HepG2 (cell line): ENCODE measurements around the gene DSTN. TPM values are rescaled to one million over a fixed set of nuclear protein-coding genes. Genes with fewer than 3 reads are reported as not detected.

Source experiments
- ATAC-seq: fragments of 200-7000 bp; cut with Tn5 transposase; 3 replicates; pipeline ENCODE4 v1.9.1; 2020; ENCODE audit warnings: mild to moderate bottlenecking, moderate library complexity
- BruUV-seq: library from RNA; stranded (reverse); fragments of 400-500 nt; replicated peaks from 2 replicates; lab custom pipeline; 2021; lab: Mats Ljungman, UMichigan
- CTCF ChIA-PET: fragments of 300-600 bp; formaldehyde crosslinking; extraction: SDS; loops from one replicate; lab custom pipeline; 2021; ENCODE audit warnings: low total read pairs, inconsistent platforms, low intra/inter-chr PET ratio; lab: Yijun Ruan, JAX
- POLR2A ChIA-PET: fragments of 350-600 bp; sonication (Branson Sonifier 250); formaldehyde crosslinking; loops from one replicate; lab custom pipeline; 2020; ENCODE audit warnings: antibody characterized with exemption, inconsistent platforms; lab: Yijun Ruan, JAX
- DNase-seq: peaks from one replicate; pipeline ENCODE4 v3.0.0-alpha.2; 2015; ENCODE audit warnings: low spot score
- FAIRE-seq: peaks from 3 replicates; lab custom pipeline; 2011; peaks lifted over from hg19 to GRCh38; lab: Jason Lieb, UNC
- H2AFZ ChIP-seq: one replicate; pipeline ENCODE4 v1.6.1; 2011; ENCODE audit warnings: low read length, inconsistent platforms
- H3K27ac ChIP-seq: fragments of 300-600 bp; 3 replicates; pipeline ENCODE4 v1.8.0; 2011; ENCODE audit warnings: mixed run types, mild to moderate bottlenecking, mixed read lengths, low read length, inconsistent platforms; ENCODE audit not compliant: insufficient read depth; ENCODE audit errors: extremely low read length
- H3K27me3 ChIP-seq, 2 experiments: fragments of 200-600 bp in 1 of 2; 2 replicates in 1 of 2; 3 replicates in 1 of 2; pipeline versions ENCODE4 v1.6.0 to v1.8.0; 2011; ENCODE audit warnings: low read length in 2 of 2, mild to moderate bottlenecking in 2 of 2, moderate library complexity in 2 of 2, inconsistent platforms in 1 of 2; ENCODE audit not compliant: insufficient read depth in 2 of 2, control insufficient read depth in 1 of 2
- H3K36me3 ChIP-seq, 2 experiments: fragments of 200-600 bp in 1 of 2; replicated peaks in 1 of 2; 2 replicates in 1 of 2; 3 replicates in 1 of 2; pipeline versions ENCODE4 v1.5.1 to v1.8.0; 2011; ENCODE audit warnings: low read length in 2 of 2, inconsistent platforms in 1 of 2; ENCODE audit not compliant: insufficient read depth in 2 of 2, control insufficient read depth in 1 of 2
- H3K4me1 ChIP-seq: 2 replicates; pipeline ENCODE4 v1.5.1; 2012; ENCODE audit warnings: low read length, inconsistent platforms; ENCODE audit not compliant: insufficient read depth
- H3K4me2 ChIP-seq: 2 replicates; pipeline ENCODE4 v1.6.0; 2011; ENCODE audit warnings: low read depth, low read length, inconsistent platforms
- H3K4me3 ChIP-seq, 3 experiments: fragments of 200-600 bp in 1 of 3; sonication (generic), shearing (Covaris generic) in 1 of 3; replicated peaks in 1 of 3; 2 replicates each; pipeline ENCODE4 v1.5.1; 2011 to 2016; ENCODE audit warnings: low read length in 3 of 3, inconsistent platforms in 2 of 3, low read depth in 2 of 3, mild to moderate bottlenecking in 2 of 3, control low read depth in 1 of 3, mixed read lengths in 1 of 3; ENCODE audit not compliant: insufficient read depth in 1 of 3
- H3K79me2 ChIP-seq: one replicate; pipeline ENCODE4 v1.6.1; 2011; ENCODE audit warnings: low read length, inconsistent platforms; ENCODE audit not compliant: insufficient read depth
- H3K9ac ChIP-seq: 2 replicates; pipeline ENCODE4 v1.6.0; 2011; ENCODE audit warnings: mild to moderate bottlenecking, low read depth, low read length, inconsistent platforms; ENCODE audit not compliant: insufficient read depth
- H3K9me3 ChIP-seq: 2 replicates; pipeline ENCODE4 v1.5.1; 2012; ENCODE audit warnings: mild to moderate bottlenecking, low read length
- H4K20me1 ChIP-seq: 2 replicates; pipeline ENCODE4 v1.6.0; 2011; ENCODE audit warnings: inconsistent platforms, mild to moderate bottlenecking, low read length, moderate library complexity; ENCODE audit not compliant: insufficient read depth
- CREB1 ChIP-seq, 2 experiments: fragments of 450-650 bp in 1 of 2; IDR thresholded peaks; 2 replicates each; pipeline ENCODE4 v1.6.1; 2016 to 2017; ENCODE audit warnings: control low read depth in 1 of 2, mild to moderate bottlenecking in 1 of 2, missing compliant biosample characterization in 1 of 2, missing genetic modification characterization in 1 of 2
- FOSL2 ChIP-seq: sonication (generic); formaldehyde crosslinking; IDR thresholded peaks from 2 replicates; pipeline ENCODE4 v1.4.0; 2020; ENCODE audit warnings: missing genetic modification reagents
- FOXJ3 ChIP-seq: sonication (generic); formaldehyde crosslinking; IDR thresholded peaks from 2 replicates; pipeline ENCODE4 v1.4.0; 2020; ENCODE audit warnings: missing genetic modification reagents, mild to moderate bottlenecking, borderline replicate concordance
- HIC2 ChIP-seq: sonication (generic); formaldehyde crosslinking; IDR thresholded peaks from 2 replicates; pipeline ENCODE4 v1.9.0; 2022; ENCODE audit warnings: low read depth, missing genetic modification reagents
- KIAA2018 ChIP-seq: sonication (generic); formaldehyde crosslinking; IDR thresholded peaks from 2 replicates; pipeline ENCODE4 v1.5.0; 2020; ENCODE audit warnings: mild to moderate bottlenecking, missing genetic modification reagents, borderline replicate concordance
- MNT ChIP-seq: fragments of 450-650 bp; IDR thresholded peaks from 2 replicates; pipeline ENCODE4 v1.6.1; 2016
- PHF20 ChIP-seq: sonication (generic); formaldehyde crosslinking; IDR thresholded peaks from 2 replicates; pipeline ENCODE4 v1.5.0; 2020; ENCODE audit warnings: mild to moderate bottlenecking, missing genetic modification reagents
- ZBTB21 ChIP-seq: sonication (generic); formaldehyde crosslinking; IDR thresholded peaks from 2 replicates; pipeline ENCODE4 v1.4.0; 2020; ENCODE audit warnings: missing genetic modification reagents
- ZNF18 ChIP-seq: sonication (generic); formaldehyde crosslinking; IDR thresholded peaks from 2 replicates; pipeline ENCODE4 v1.8.0; 2022; ENCODE audit warnings: mild to moderate bottlenecking, missing genetic modification reagents; ENCODE audit not compliant: insufficient replicate concordance
- WGBS: methylation state at CpG from one replicate; pipeline ENCODE4 v1.1.6; 2017; ENCODE audit warnings: low lambda C conversion rate; 5-methylcytosine and 5-hydroxymethylcytosine counted together
- in situ Hi-C: cut with HindIII; loops from 2 replicates; pipeline ENCODE4 v1.10.0; 2017; ENCODE audit warnings: low pct_unique_long_range_greater_than_20kb; ENCODE audit not compliant: extremely low pct_ligation_motif_present
- intact Hi-C: fragments of 100-400 bp; cut with micrococcal nuclease; formaldehyde crosslinking; loops from one replicate; pipeline ENCODE4 v1.10.0; 2022; ENCODE audit not compliant: unreplicated experiment
- polyA plus RNA-seq, 8 experiments: library from polyadenylated mRNA; depleted of rRNA in 3 of 8; stranded (reverse) in 7 of 8; unstranded in 1 of 8; fragments of >200 nt; fragmentation: Illumina TruSeq in 4 of 8; extraction: Trizol in 4 of 8; gene quantifications; 2 replicates each; pipeline versions ENCODE4 v1.2.1 to v1.2.3, GENCODE V29; 2011 to 2016; ENCODE audit warnings: low read depth in 4 of 8, missing spikeins in 1 of 8, mixed read lengths in 1 of 8; ENCODE audit not compliant: insufficient read depth in 1 of 8
- total RNA-seq, 5 experiments: library from RNA; depleted of rRNA; stranded (reverse); fragments of >200 nt; fragmentation: Illumina TruSeq; extraction: Trizol; gene quantifications; 2 replicates each; pipeline ENCODE4 v1.2.3, GENCODE V29; 2016; ENCODE audit warnings: low read depth in 1 of 5

DSTN gene
- total and polyA plus RNA-seq, 2 of the 13 experiments (the other 11 are each of a cell fraction or from before 2014, with no cell fraction given): 27.6 to 106 TPM

GRCh38 chr20:17538517-17539170 lies 31.2 kb upstream of the DSTN start:
- in situ Hi-C loops (loop anchor here (5.0 to 10.0 kb wide), 2 partner anchors 74 to 396 kb away; no protein-coding TSS in a partner anchor), intact Hi-C loops (no loop called here)
- H3K4me3 ChIP-seq: no peak overlapping the region
- DNase-seq: no peak
- ChIA-PET CTCF (interaction anchor here (1.1 to 4.1 kb wide), 2 partner anchors 79 to 90 kb away, joined by 3 to 47 read pairs; no protein-coding TSS in a partner anchor), POLR2A (no interaction called here)
- no peak overlapping the region for H3K4me2 ChIP-seq
- no peak for FAIRE-seq
- BruUV-seq: no TSS peak
- H4K20me1 ChIP-seq: no peaks in the 10 kb centered on the region
- H2AFZ ChIP-seq: no peak overlapping the region
- 15% methylated on average over 7 of the region's 7 CpGs for WGBS
- peaks cover 17% of the 10 kb centered on the region for H3K4me1 ChIP-seq
- H3K9me3 ChIP-seq: no peaks in the 10 kb centered on the region
- H3K27ac ChIP-seq: no peak overlapping the region
- H3K9ac ChIP-seq: no peak overlapping the region
- H3K36me3 ChIP-seq: no peaks in the 10 kb centered on the region
- peaks cover 0 to 3% of the 10 kb centered on the region in 2 experiments; a peak in 1 of 5 replicates for H3K27me3 ChIP-seq
- no peaks in the 10 kb centered on the region for H3K79me2 ChIP-seq
- no peak for ATAC-seq
- TF ChIP-seq MNT: no peak
- TF ChIP-seq FOXJ3 (CRISPR knock-in tag): no peak
- no peak for TF ChIP-seq ZNF18 (CRISPR knock-in tag)
- no peak for TF ChIP-seq HIC2 (CRISPR knock-in tag)
- no peak for TF ChIP-seq KIAA2018
- peak; percentile 41; the same call in 1 of the 2 replicates for TF ChIP-seq ZBTB21 (CRISPR knock-in tag)
- peak; percentile 71 for TF ChIP-seq FOSL2
- TF ChIP-seq PHF20 (CRISPR knock-in tag): no peak
- TF ChIP-seq CREB1 (IDR thresholded peaks at IDR 0.05): peak; percentile 54
- no peak for TF ChIP-seq CREB1 (CRISPR knock-in tag; IDR thresholded peaks at IDR 0.05)
